ENCODE results near the gene MACROD2. TPM values are rescaled to one million over a fixed set of nuclear protein-coding genes. Genes with fewer than 3 reads are reported as not detected.

MACROD2 gene
- total RNA-seq, 1 experiment from 2014 or later = 3.1 TPM

GRCh38 chr20:14189794-14190402 lies 194.6 kb downstream of the MACROD2 start:
- BruUV-seq (replicated peaks) = no TSS peak
- ChIA-PET POLR2A (interaction anchor here (0.6 to 3.9 kb wide), 17 partner anchors 9 to 1127 kb away, joined by 3 to 32 read pairs (median 3); partner anchors contain the start of gene FLRT3), CTCF (interaction anchor here (0.5 to 3.3 kb wide), 52 partner anchors 10 to 1944 kb away, joined by 3 to 21 read pairs (median 4); partner anchors contain the start of gene FLRT3)
- TF ChIP-seq CTCF (IDR thresholded peaks at IDR 0.05; ENCODE audit: unreplicated experiment) = peak; percentile 69
- peak; percentile 61 for DNase-seq (ENCODE audit: unreplicated experiment)
- Mint-ChIP-seq H3K4me3 (ENCODE audit: unreplicated experiment) (no peak overlapping the region), H3K36me3 (ENCODE audit: insufficient read depth, unreplicated experiment) (no peaks in the 10 kb centered on the region), H3K9me3 (ENCODE audit: unreplicated experiment) (no peaks in the 10 kb centered on the region), H3K27ac (ENCODE audit: low read depth, unreplicated experiment) (no peak overlapping the region), H3K4me1 (ENCODE audit: insufficient read depth, unreplicated experiment) (peaks cover 11% of the 10 kb centered on the region), H3K27me3 (ENCODE audit: insufficient read depth, unreplicated experiment) (no peaks in the 10 kb centered on the region)
- intact Hi-C loops (cut with micrococcal nuclease) = loop anchor here (1.0 kb wide), 2 partner anchors 75 to 144 kb away; no protein-coding TSS in a partner anchor

GRCh38 chr20:14191559-14191958 lies 196.2 kb downstream of the MACROD2 start:
- BruUV-seq (replicated peaks) = no TSS peak
- peaks cover 12% of the 10 kb centered on the region for H3K4me1 Mint-ChIP-seq (ENCODE audit: insufficient read depth, unreplicated experiment)
- ChIA-PET CTCF (interaction anchor here (0.5 to 3.3 kb wide), 10 partner anchors 18 to 1740 kb away, joined by 3 to 21 read pairs (median 6); no protein-coding TSS in a partner anchor), POLR2A (interaction anchor here (0.6 to 3.9 kb wide), 3 partner anchors 53 to 143 kb away, joined by 3 to 32 read pairs (median 3); no protein-coding TSS in a partner anchor)
- no peak for TF ChIP-seq CTCF (IDR thresholded peaks at IDR 0.05; ENCODE audit: unreplicated experiment)
- H3K36me3 Mint-ChIP-seq (ENCODE audit: insufficient read depth, unreplicated experiment) = no peaks in the 10 kb centered on the region
- DNase-seq (ENCODE audit: unreplicated experiment) = no peak
- no peak overlapping the region for H3K27ac Mint-ChIP-seq (ENCODE audit: low read depth, unreplicated experiment)
- no peaks in the 10 kb centered on the region for H3K9me3 Mint-ChIP-seq (ENCODE audit: unreplicated experiment)
- H3K27me3 Mint-ChIP-seq (ENCODE audit: insufficient read depth, unreplicated experiment) = no peaks in the 10 kb centered on the region
- intact Hi-C loops (cut with micrococcal nuclease) = no loop called here
- no peak overlapping the region for H3K4me3 Mint-ChIP-seq (ENCODE audit: unreplicated experiment)

- H3K4me3 Mint-ChIP-seq (ENCODE audit: unreplicated experiment) = no peak overlapping the region
- H3K4me1 Mint-ChIP-seq (ENCODE audit: insufficient read depth, unreplicated experiment) = peaks cover 22% of the 10 kb centered on the region
- DNase-seq (ENCODE audit: unreplicated experiment) = no peak
- H3K9me3 Mint-ChIP-seq (ENCODE audit: unreplicated experiment) = no peaks in the 10 kb centered on the region
- ChIA-PET POLR2A (interaction anchor here (0.9 to 2.3 kb wide), 6 partner anchors 9 to 141 kb away, joined by 3 to 10 read pairs (median 4); no protein-coding TSS in a partner anchor), CTCF (interaction anchor here (0.6 to 2.9 kb wide), 10 partner anchors 11 to 143 kb away, joined by 3 to 18 read pairs (median 6); partner anchors contain the start of gene FLRT3)
- no peaks in the 10 kb centered on the region for H3K36me3 Mint-ChIP-seq (ENCODE audit: insufficient read depth, unreplicated experiment)
- no peak overlapping the region for H3K27ac Mint-ChIP-seq (ENCODE audit: low read depth, unreplicated experiment)
- TF ChIP-seq CTCF (IDR thresholded peaks at IDR 0.05; ENCODE audit: unreplicated experiment) = no peak
- intact Hi-C loops (cut with micrococcal nuclease) = no loop called here
- BruUV-seq (replicated peaks) = no TSS peak
- H3K27me3 Mint-ChIP-seq (ENCODE audit: insufficient read depth, unreplicated experiment) = no peaks in the 10 kb centered on the region
Observed at GRCh38 chr20:14193443-14193842, 198.1 kb downstream of the MACROD2 start.

- Mint-ChIP-seq H3K27me3 (ENCODE audit: insufficient read depth, unreplicated experiment) (no peaks in the 10 kb centered on the region), H3K4me1 (ENCODE audit: insufficient read depth, unreplicated experiment) (peaks cover 25% of the 10 kb centered on the region), H3K4me3 (ENCODE audit: unreplicated experiment) (no peak overlapping the region), H3K9me3 (ENCODE audit: unreplicated experiment) (no peaks in the 10 kb centered on the region), H3K36me3 (ENCODE audit: insufficient read depth, unreplicated experiment) (no peaks in the 10 kb centered on the region), H3K27ac (ENCODE audit: low read depth, unreplicated experiment) (no peak overlapping the region)
- ChIA-PET CTCF (interaction anchor here (0.6 to 2.9 kb wide), 11 partner anchors 11 to 1763 kb away, joined by 3 to 18 read pairs (median 6); partner anchors contain the start of gene FLRT3), POLR2A (interaction anchor here (0.6 to 2.3 kb wide), 11 partner anchors 9 to 725 kb away, joined by 3 to 10 read pairs (median 4); no protein-coding TSS in a partner anchor)
- intact Hi-C loops (cut with micrococcal nuclease) = no loop called here
- TF ChIP-seq CTCF (IDR thresholded peaks at IDR 0.05; ENCODE audit: unreplicated experiment) = no peak
- no TSS peak for BruUV-seq (replicated peaks)
- peak; percentile 17 for DNase-seq (ENCODE audit: unreplicated experiment)
Observed at GRCh38 chr20:14193885-14194284, 198.6 kb downstream of the MACROD2 start.

All from MCF 10A (cell line).